ENCODE data around the gene TPM4.
A peak's percentile ranks its signal among the peaks of the same experiment; 100 is the strongest.
"Not testable (repeated sequence)": the region's sequence is repeated elsewhere in the genome, so short reads cannot be mapped to it uniquely, and the experiment has no call there.

The TPM4 gene

GRCh38 chr19:16099314-16099965 is 23.1 kb downstream of the TPM4 start:
- not testable (repeated sequence) for DNase-seq

DNA sequence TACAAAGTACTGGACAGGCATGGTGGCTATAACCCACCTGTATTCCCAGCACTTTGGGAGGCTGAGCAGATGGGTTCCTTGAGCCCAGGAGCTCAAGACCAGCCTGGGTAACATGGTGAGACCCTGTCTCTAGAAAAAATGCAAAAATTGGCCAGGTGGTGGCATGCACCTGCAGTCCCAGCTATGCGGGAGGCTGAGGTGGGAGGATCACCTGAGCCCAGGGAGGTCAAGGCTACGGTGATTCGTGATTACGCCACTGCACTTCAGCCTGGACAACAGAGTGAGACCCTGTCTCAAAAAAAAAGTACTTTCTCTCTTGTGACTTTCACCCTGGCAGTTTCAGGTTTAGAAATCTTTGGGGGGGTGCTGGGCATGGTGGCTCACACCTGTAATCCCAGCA is 24.2 kb downstream of the TPM4 start:
- no peak for DNase-seq

DNA sequence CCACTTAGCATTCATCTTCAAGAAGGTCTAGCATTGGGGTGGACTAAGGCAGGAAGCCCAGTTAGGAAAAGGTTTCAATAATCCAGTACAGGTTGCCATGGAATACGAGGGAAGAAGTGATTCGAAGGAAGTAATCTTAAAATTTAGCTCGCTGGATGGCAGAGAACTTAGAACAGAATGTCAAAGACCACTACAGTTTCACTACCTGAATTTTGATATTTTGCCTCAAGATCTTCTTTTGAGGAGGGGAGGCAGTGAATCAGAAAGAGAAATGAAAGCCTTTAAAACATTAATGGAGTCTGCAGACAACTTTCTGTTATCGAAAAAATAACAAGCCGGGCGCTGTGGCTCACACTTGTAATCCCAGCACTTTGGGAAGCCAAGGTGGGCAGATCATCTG is 28.4 kb downstream of the TPM4 start:
- no peak for DNase-seq

GRCh38 chr19:16106121-16106520 is 29.8 kb downstream of the TPM4 start:
- DNase-seq: no peak

DNA sequence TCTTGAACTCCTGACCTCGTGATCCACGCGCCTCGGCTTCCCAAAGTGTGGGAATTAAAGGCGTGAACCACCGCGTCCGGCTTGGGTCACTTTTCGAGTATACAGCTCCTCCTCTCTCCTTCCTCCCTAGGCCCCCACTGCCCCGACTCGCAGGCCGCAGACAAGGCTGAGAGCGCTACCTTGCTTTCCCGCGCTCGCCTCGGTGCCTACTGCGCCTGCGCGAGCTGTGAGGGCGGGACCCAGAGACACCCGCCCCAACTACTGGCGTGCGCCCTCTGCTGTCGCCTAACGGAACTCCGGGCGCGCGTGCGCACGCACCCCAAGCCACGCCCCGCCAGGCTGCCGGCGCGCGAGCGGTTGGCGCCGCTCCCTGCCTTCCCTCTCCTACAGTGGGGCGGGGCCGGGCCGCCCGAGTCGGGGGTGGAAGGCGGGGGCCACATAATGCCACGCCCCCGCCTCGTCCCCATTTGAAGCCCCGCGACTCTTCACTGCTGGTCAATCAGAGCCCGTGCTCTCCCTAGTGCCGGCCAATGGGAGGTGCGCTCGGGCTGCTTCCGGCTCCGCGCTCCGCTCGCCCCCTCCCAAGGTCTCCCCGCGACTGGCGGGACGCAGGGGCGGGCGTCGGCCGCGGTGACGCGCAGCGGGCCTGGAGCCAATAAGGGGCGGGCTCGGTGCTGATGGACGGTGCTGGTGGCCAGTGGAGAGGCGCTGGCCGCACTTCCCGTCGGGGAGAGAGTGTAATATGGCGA is 35.0 kb downstream of the TPM4 start, which contains the start of gene RAB8A:
Gene RAB8A (plus strand): TSS at position 730 of the 749 bp plus-strand sequence. CDS start 13 bp downstream, at position 743.
- peak; percentile 97 to 99 for DNase-seq

GRCh38 chr19:16111909-16112752 is 35.8 kb downstream of the TPM4 start:
- DNase-seq: no peak

DNA sequence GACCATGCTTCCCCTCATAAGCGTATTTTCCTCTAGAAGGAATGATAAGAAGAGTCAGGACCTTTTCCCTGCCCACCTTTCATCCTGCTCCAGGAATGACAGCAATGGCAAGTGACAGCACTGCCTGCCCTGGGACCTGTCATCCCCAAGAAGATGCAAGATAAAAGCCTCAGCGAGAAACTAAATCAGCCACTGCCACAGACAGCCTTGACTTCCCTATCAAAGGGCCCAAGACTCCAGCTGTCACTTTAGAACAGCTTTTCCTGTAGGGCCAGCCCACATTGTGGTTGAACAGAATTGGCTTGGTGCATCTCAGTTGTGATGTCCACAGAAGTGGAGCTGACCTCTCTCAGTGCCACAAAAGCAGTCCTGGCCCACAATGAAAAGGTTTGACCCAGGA is 36.5 kb downstream of the TPM4 start:
- DNase-seq: no peak

DNA sequence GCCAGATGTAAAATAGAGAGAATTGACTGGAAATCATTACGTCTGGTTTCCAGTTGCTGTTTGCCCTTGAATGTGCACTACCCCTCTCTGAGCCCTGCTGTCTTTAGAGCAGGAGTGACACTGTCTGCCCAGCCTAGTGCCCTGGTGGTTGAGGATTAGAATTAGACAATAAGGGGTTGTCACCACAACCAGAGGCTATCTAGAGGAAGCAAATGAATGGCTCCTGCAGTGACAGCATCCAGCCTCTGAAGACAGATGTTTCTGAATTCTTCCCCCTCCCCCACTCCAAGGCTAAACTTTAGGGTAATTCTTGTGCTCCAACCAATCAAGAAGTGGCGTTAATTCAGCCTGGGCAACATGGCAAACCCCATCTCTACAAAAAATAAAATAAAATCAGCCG is 37.4 kb downstream of the TPM4 start:
- DNase-seq: no peak

DNA sequence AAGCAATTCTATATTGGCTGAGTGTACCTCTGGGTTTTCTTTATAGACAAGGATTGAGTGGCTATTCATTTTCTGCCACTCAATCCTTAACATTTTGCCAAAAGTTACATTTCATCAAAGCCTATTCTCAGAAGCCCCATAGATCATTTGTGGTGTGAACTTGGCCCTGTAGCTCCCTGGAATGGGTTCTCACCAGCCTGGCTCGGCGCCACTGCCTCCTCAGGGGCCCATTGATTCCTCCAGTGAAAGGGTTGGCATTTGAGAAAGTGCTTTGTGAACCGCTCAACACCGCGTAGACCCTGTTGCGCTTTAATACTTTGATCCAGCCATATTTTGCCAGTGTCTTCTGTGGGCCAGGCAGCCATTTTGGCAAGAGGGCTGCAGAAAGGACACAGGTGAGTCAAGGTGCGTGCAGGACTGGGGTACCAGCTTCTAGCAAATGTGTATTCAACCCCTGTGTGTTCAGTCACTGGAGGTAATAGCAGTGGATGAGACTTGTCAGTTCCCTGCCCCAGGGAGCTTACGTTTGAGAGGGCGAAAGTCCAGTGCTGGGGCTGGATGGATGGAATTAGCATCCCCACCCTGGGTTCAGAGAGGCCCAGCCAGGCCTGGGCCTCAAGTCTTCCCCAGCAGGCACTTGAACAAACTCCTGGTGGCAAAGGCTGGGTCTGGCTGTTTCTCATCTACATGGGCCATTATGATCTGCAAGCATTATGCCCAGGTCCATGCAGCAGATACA is 39.2 kb downstream of the TPM4 start:
- no peak for DNase-seq

- no peak for DNase-seq
Measured at GRCh38 chr19:16116067-16116466, 39.8 kb downstream of the TPM4 start.

GRCh38 chr19:16117594-16118033 is 41.3 kb downstream of the TPM4 start:
- DNase-seq: no peak

DNA sequence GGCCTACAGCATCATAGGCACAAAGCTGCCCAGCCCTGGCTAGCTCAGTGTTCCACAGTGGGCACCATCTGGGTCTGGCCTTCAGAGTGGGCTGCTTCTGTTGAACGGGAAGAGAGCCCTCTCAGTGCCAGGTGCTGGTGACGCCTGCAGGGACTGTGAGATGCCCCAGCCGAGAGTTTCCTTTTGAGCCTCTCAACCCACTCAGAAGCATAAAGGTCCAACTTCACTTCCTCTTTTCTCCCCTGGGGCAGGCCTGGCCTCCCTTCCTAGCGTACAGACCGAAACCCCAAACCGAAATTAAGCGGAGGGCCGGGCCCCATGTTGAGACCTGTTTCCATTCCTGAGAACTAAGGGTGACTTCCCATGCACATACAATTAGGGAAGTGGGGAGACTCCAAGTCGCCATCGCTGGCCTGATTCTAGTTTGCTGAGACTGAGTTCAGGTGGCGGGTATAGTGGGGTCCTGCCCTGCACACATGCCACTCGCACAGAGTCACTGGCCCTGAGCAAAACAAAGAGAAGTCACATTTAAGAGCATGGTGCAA is 42.3 kb downstream of the TPM4 start:
- DNase-seq: peak in 1 of 2 experiments; percentile 34

GRCh38 chr19:16119075-16119857 is 43.0 kb downstream of the TPM4 start:
- peak in 1 of 2 experiments; percentile 9 for DNase-seq

GRCh38 chr19:16121141-16121540 is 44.8 kb downstream of the TPM4 start:
- DNase-seq: no peak

GRCh38 chr19:16121967-16122366 is 45.7 kb downstream of the TPM4 start:
- no peak for DNase-seq

- no peak for DNase-seq
Measured at GRCh38 chr19:16124953-16125352, 48.7 kb downstream of the TPM4 start.

GRCh38 chr19:16125737-16126495 is 49.6 kb downstream of the TPM4 start:
- DNase-seq: no peak

- no peak for DNase-seq
Measured at GRCh38 chr19:16127080-16127479, 50.8 kb downstream of the TPM4 start.

DNA sequence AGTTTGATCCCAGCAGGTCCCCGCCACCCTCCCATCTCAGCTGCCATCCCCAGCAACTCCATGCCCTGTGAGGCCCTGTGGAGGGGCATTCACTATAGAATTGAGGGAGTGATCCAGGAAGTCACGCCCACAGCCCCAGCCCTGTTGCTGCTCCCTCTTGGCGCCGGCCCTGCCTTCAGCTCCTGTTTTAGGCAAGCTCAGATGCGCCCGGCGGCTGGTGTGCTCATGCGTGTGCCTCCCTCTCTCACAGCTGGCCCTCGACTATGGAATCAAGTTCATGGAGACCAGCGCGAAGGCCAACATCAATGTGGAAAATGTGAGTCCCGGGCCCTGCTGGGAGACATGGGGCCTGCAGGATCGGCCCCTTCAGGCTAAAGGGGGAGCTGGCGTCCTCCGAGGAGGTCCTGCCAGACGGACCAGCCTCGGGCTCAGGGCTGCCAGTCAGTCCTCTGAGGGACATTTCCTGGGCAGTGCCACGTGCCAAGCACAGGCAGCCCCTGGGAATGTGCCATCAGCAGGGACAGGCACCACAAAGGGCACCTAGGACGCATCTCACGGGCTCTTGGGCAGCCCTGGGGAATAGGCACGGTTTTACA is 51.6 kb downstream of the TPM4 start:
- no peak for DNase-seq

GRCh38 chr19:16131648-16132047 is 55.4 kb downstream of the TPM4 start:
- no peak for DNase-seq

All from stimulated activated CD4-positive, alpha-beta T cell treated with anti-CD3 and anti-CD28 coated beads, Interleukin-4, amount 100 ng/mL, for 4 hours (primary cell).